H9 (cell line): ENCODE results near the gene FCMR. TPM values are rescaled to one million over a fixed set of nuclear protein-coding genes. Genes with fewer than 3 reads are reported as not detected.

Experiments used
- DNase-seq: peaks from one replicate; pipeline ENCODE4 v3.0.0-alpha.2; 2017
- H2AFZ ChIP-seq: one replicate; pipeline ENCODE4 v1.6.1; 2013; ENCODE audit warnings: mild to moderate bottlenecking, low read length, control low read depth, moderate library complexity
- H2AK5ac ChIP-seq: 2 replicates; pipeline ENCODE4 v1.6.1; 2013; ENCODE audit warnings: low read length, control low read depth, mixed read lengths; ENCODE audit not compliant: insufficient read length
- H2BK120ac ChIP-seq: one replicate; pipeline ENCODE4 v1.6.1; 2013; ENCODE audit warnings: low read depth, mild to moderate bottlenecking, low read length, control low read depth, inconsistent platforms; ENCODE audit not compliant: poor library complexity, severe bottlenecking
- H2BK12ac ChIP-seq: 2 replicates; pipeline ENCODE4 v1.6.1; 2013; ENCODE audit warnings: low read length, control low read depth, mixed read lengths, low read depth; ENCODE audit not compliant: insufficient read length
- H2BK15ac ChIP-seq: 2 replicates; pipeline ENCODE4 v1.6.1; 2013; ENCODE audit warnings: low read depth, low read length, control low read depth
- H2BK20ac ChIP-seq: one replicate; pipeline ENCODE4 v1.6.1; 2013; ENCODE audit warnings: low read depth, mild to moderate bottlenecking, low read length, control low read depth, inconsistent platforms; ENCODE audit not compliant: poor library complexity, severe bottlenecking
- H2BK5ac ChIP-seq: 2 replicates; pipeline ENCODE4 v1.6.1; 2013; ENCODE audit warnings: low read length, control low read depth, mixed read lengths; ENCODE audit not compliant: insufficient read length
- H3K14ac ChIP-seq: 2 replicates; pipeline ENCODE4 v1.6.1; 2013; ENCODE audit warnings: low read length, control low read depth; ENCODE audit not compliant: insufficient read depth
- H3K18ac ChIP-seq: 2 replicates; pipeline ENCODE4 v1.6.1; 2013; ENCODE audit warnings: low read depth, mild to moderate bottlenecking, mixed read lengths, low read length, control low read depth; ENCODE audit not compliant: insufficient read length
- H3K23ac ChIP-seq: 2 replicates; pipeline ENCODE4 v1.6.1; 2013; ENCODE audit warnings: low read length, control low read depth, mixed read lengths, low read depth; ENCODE audit not compliant: insufficient read length
- H3K23me2 ChIP-seq: 2 replicates; pipeline ENCODE4 v1.6.1; 2013; ENCODE audit warnings: low read depth, mild to moderate bottlenecking, mixed read lengths, low read length, control low read depth; ENCODE audit not compliant: insufficient read length, poor library complexity, severe bottlenecking
- H3K27ac ChIP-seq: 2 replicates; pipeline ENCODE4 v1.5.1; 2013; ENCODE audit warnings: low read length, control low read depth, mixed read lengths, low read depth; ENCODE audit not compliant: insufficient read length
- H3K27me3 ChIP-seq: 2 replicates; pipeline ENCODE4 v1.6.1; 2013; ENCODE audit warnings: low read length, control low read depth, inconsistent platforms; ENCODE audit not compliant: insufficient read depth
- H3K4ac ChIP-seq: 2 replicates; pipeline ENCODE4 v1.6.1; 2013; ENCODE audit warnings: low read depth, mild to moderate bottlenecking, control low read depth, inconsistent platforms, low read length, moderate library complexity
- H3K4me1 ChIP-seq: 2 replicates; pipeline ENCODE4 v1.6.1; 2013; ENCODE audit warnings: low read length, control low read depth, inconsistent platforms; ENCODE audit not compliant: insufficient read depth
- H3K4me2 ChIP-seq: 2 replicates; pipeline ENCODE4 v1.6.1; 2013; ENCODE audit warnings: low read length, control low read depth, mixed read lengths; ENCODE audit not compliant: insufficient read length, insufficient read depth
- H3K56ac ChIP-seq: 2 replicates; pipeline ENCODE4 v1.6.1; 2013; ENCODE audit warnings: low read depth, mild to moderate bottlenecking, mixed read lengths, low read length, control low read depth; ENCODE audit not compliant: insufficient read length
- H3K79me1 ChIP-seq: 2 replicates; pipeline ENCODE4 v1.6.1; 2013; ENCODE audit warnings: low read depth, mild to moderate bottlenecking, moderate library complexity, low read length, control low read depth, inconsistent platforms; ENCODE audit not compliant: insufficient read depth, poor library complexity, severe bottlenecking
- H3K79me2 ChIP-seq: 2 replicates; pipeline ENCODE4 v1.6.1; 2013; ENCODE audit warnings: low read length, control low read depth, inconsistent platforms; ENCODE audit not compliant: insufficient read depth
- H3K9ac ChIP-seq: 2 replicates; pipeline ENCODE4 v1.6.1; 2013; ENCODE audit warnings: low read length, control low read depth, mixed read lengths; ENCODE audit not compliant: insufficient read length; ENCODE audit errors: extremely low read depth
- H3K9me3 ChIP-seq: one replicate; pipeline ENCODE4 v1.6.1; 2013; ENCODE audit warnings: low read depth, low read length, inconsistent platforms; ENCODE audit not compliant: control insufficient read depth
- H3T11ph ChIP-seq: one replicate; pipeline ENCODE4 v1.6.1; 2013; ENCODE audit warnings: mild to moderate bottlenecking, low read length, control low read depth, inconsistent platforms
- H4K20me1 ChIP-seq: one replicate; pipeline ENCODE4 v1.6.1; 2013; ENCODE audit not compliant: control insufficient read depth, insufficient read length, insufficient read depth
- H4K5ac ChIP-seq: 2 replicates; pipeline ENCODE4 v1.6.1; 2013; ENCODE audit warnings: low read depth, mild to moderate bottlenecking, mixed read lengths, low read length, control low read depth; ENCODE audit not compliant: insufficient read length
- H4K8ac ChIP-seq: replicated peaks from 2 replicates; pipeline ENCODE4 v1.6.1; 2013; ENCODE audit warnings: low read length, control low read depth, mixed read lengths, low read depth; ENCODE audit not compliant: insufficient read length
- H4K91ac ChIP-seq: 2 replicates; pipeline ENCODE4 v1.6.1; 2013; ENCODE audit warnings: low read depth, mild to moderate bottlenecking, moderate library complexity, mixed read lengths, low read length, control low read depth; ENCODE audit not compliant: insufficient read length
- H3K27ac Mint-ChIP-seq, 3 experiments: 2 replicates in 2 of 3; 3 replicates in 1 of 3; pipeline ENCODE4 v1.8.0; 2020 to 2021; ENCODE audit warnings: mixed read lengths in 3 of 3, mild to moderate bottlenecking in 1 of 3, moderate library complexity in 1 of 3
- H3K27me3 Mint-ChIP-seq: 2 replicates; pipeline ENCODE4 v1.8.0; 2021; ENCODE audit warnings: low read depth, mild to moderate bottlenecking, moderate library complexity, mixed read lengths
- H3K36me3 Mint-ChIP-seq, 3 experiments: 2 replicates in 2 of 3; 3 replicates in 1 of 3; pipeline ENCODE4 v1.8.0; 2020 to 2021; ENCODE audit warnings: low read depth in 3 of 3, mixed read lengths in 3 of 3; ENCODE audit not compliant: insufficient read depth in 1 of 3
- H3K4me1 Mint-ChIP-seq, 2 experiments: 2 replicates each; pipeline ENCODE4 v1.8.0; 2020; ENCODE audit warnings: mixed read lengths in 2 of 2
- H3K4me3 Mint-ChIP-seq, 2 experiments: 2 replicates in 1 of 2; 3 replicates in 1 of 2; pipeline ENCODE4 v1.8.0; 2020 to 2021; ENCODE audit warnings: mild to moderate bottlenecking in 2 of 2, mixed read lengths in 2 of 2, moderate library complexity in 1 of 2
- H3K9me3 Mint-ChIP-seq, 2 experiments: 2 replicates in 1 of 2; 3 replicates in 1 of 2; pipeline ENCODE4 v1.8.0; 2020; ENCODE audit warnings: mild to moderate bottlenecking in 2 of 2, mixed read lengths in 2 of 2, moderate library complexity in 1 of 2
- WGBS: extraction: QIAGEN DNeasy Blood & Tissue Kit; methylation state at CpG from one replicate; pipeline ENCODE4 v1.1.7; 2013; ENCODE audit warnings: missing lambda C conversion rate, low lambda C conversion rate, mixed read lengths; ENCODE audit not compliant: insufficient read length; ENCODE audit errors: extremely low coverage; 5-methylcytosine and 5-hydroxymethylcytosine counted together
- total RNA-seq: library from RNA; stranded (reverse); gene quantifications from 2 replicates; pipeline ENCODE4 v1.2.1, GENCODE V29; 2021
- TF ChIP-seq, protein P1 (sequence below): fragments of 200-600 bp; sonication (generic); conservative IDR thresholded peaks from 3 replicates; pipeline ENCODE4 v1.8.0; 2021; ENCODE audit warnings: antibody characterized with exemption, mild to moderate bottlenecking

FCMR gene
- total RNA-seq, 1 experiment from 2014 or later: not detected

DNA sequence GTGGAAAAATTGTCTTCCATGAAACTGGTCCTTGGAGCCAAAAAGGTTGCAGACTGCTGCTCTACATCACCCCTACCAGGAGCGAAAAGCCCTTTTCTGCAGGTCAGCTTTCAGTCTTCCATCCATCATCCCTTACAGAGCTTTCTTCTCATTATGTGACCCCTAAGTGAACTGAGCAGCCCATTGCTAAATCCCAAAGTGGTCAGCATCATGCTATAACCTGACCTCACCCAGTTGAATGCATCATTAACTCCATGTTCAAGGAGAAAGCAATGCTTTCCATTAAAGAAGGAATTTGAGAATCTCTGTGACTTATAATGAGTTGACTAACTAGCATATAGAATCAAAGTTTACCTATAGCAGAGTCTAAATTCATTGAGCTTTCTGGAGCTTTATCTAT is 34.9 kb downstream of the FCMR start:
- peaks cover 0 to 3% of the 10 kb centered on the region in 2 experiments; a peak in 2 of 5 replicates for H3K9me3 Mint-ChIP-seq
- WGBS: no CpG with 5 or more reads among the region's 1 CpG
- Histone ChIP-seq H3K79me1 (no peaks in the 10 kb centered on the region), H3T11ph (no peak overlapping the region), H2BK12ac (no peak overlapping the region), H4K20me1 (no peaks in the 10 kb centered on the region), H3K18ac (no peak overlapping the region), H2BK15ac (no peak overlapping the region), H3K4me1 (peaks cover 6% of the 10 kb centered on the region), H3K79me2 (no peaks in the 10 kb centered on the region), H2BK5ac (no peak overlapping the region), H3K56ac (no peak overlapping the region), H2AK5ac (no peak overlapping the region), H3K4me2 (no peak overlapping the region), H3K9me3 (no peaks in the 10 kb centered on the region), H3K23me2 (no peaks in the 10 kb centered on the region), H4K8ac (no peak overlapping the region), H3K27me3 (no peaks in the 10 kb centered on the region), H4K5ac (no peak overlapping the region), H2BK20ac (no peak overlapping the region), H2BK120ac (no peak overlapping the region), H3K9ac (no peak overlapping the region), H3K14ac (no peak overlapping the region), H3K23ac (no peak overlapping the region), H3K27ac (no peak overlapping the region), H3K4ac (no peak overlapping the region), H2AFZ (no peak overlapping the region), H4K91ac (no peak overlapping the region)
- DNase-seq: no peak
- peaks cover 17 to 21% of the 10 kb centered on the region in 2 experiments for H3K4me1 Mint-ChIP-seq
- H3K4me3 Mint-ChIP-seq: no peak overlapping the region
- peaks cover 3% of the 10 kb centered on the region for H3K27me3 Mint-ChIP-seq
- TF ChIP-seq, protein P1, sequence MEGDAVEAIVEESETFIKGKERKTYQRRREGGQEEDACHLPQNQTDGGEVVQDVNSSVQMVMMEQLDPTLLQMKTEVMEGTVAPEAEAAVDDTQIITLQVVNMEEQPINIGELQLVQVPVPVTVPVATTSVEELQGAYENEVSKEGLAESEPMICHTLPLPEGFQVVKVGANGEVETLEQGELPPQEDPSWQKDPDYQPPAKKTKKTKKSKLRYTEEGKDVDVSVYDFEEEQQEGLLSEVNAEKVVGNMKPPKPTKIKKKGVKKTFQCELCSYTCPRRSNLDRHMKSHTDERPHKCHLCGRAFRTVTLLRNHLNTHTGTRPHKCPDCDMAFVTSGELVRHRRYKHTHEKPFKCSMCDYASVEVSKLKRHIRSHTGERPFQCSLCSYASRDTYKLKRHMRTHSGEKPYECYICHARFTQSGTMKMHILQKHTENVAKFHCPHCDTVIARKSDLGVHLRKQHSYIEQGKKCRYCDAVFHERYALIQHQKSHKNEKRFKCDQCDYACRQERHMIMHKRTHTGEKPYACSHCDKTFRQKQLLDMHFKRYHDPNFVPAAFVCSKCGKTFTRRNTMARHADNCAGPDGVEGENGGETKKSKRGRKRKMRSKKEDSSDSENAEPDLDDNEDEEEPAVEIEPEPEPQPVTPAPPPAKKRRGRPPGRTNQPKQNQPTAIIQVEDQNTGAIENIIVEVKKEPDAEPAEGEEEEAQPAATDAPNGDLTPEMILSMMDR: no peak
- no peak overlapping the region for H3K27ac Mint-ChIP-seq
- no peaks in the 10 kb centered on the region for H3K36me3 Mint-ChIP-seq
